ENCODE data around the gene HOXD9. TPM values are rescaled to one million over a fixed set of nuclear protein-coding genes. Genes with fewer than 3 reads are reported as not detected.

Gene HOXD9
- total RNA-seq, 1 donor from 2014 or later: 1.5 TPM

GRCh38 chr2:176169711-176170110 lies 47.2 kb downstream of the HOXD9 start:
- H3K27ac Mint-ChIP-seq: peak overlapping the region; percentile 6
- peaks cover 38% of the 10 kb centered on the region for H3K4me1 Mint-ChIP-seq (ENCODE audit: unreplicated experiment)
- peak overlapping the region; percentile 24 for H3K4me3 Mint-ChIP-seq
- H3K9me3 Mint-ChIP-seq: no peaks in the 10 kb centered on the region
- H3K36me3 Mint-ChIP-seq: peaks cover 24% of the 10 kb centered on the region
- no peak for DNase-seq (ENCODE audit: extremely low spot score, unreplicated experiment)
- no peak for TF ChIP-seq CTCF (conservative IDR thresholded peaks at IDR 0.05)
- H3K27me3 Mint-ChIP-seq: peaks cover 90% of the 10 kb centered on the region

- Mint-ChIP-seq H3K9me3 (no peaks in the 10 kb centered on the region), H3K4me3 (peak overlapping the region; percentile 83), H3K4me1 (ENCODE audit: unreplicated experiment) (peaks cover 39% of the 10 kb centered on the region), H3K36me3 (peaks cover 24% of the 10 kb centered on the region), H3K27ac (peak overlapping the region; percentile 75), H3K27me3 (peaks cover 90% of the 10 kb centered on the region)
- TF ChIP-seq CTCF (conservative IDR thresholded peaks at IDR 0.05): no peak
- no peak for DNase-seq (ENCODE audit: extremely low spot score, unreplicated experiment)
Observed at GRCh38 chr2:176170602-176171305, 48.2 kb downstream of the HOXD9 start.

- Mint-ChIP-seq H3K27ac (peak overlapping the region; percentile 75), H3K9me3 (no peaks in the 10 kb centered on the region), H3K36me3 (peaks cover 24% of the 10 kb centered on the region), H3K27me3 (peaks cover 90% of the 10 kb centered on the region), H3K4me1 (ENCODE audit: unreplicated experiment) (peaks cover 40% of the 10 kb centered on the region), H3K4me3 (peak overlapping the region; percentile 89)
- no peak for TF ChIP-seq CTCF (conservative IDR thresholded peaks at IDR 0.05)
- no peak for DNase-seq (ENCODE audit: extremely low spot score, unreplicated experiment)
Observed at GRCh38 chr2:176171351-176172006, 49.0 kb downstream of the HOXD9 start.

- peaks cover 21% of the 10 kb centered on the region for H3K36me3 Mint-ChIP-seq
Observed at GRCh38 chr2:176172007-176172894, 49.7 kb downstream of the HOXD9 start.

More at GRCh38 chr2:176172007-176172894, 49.7 kb downstream of the HOXD9 start:
- Mint-ChIP-seq H3K27me3 (peaks cover 90% of the 10 kb centered on the region), H3K4me1 (ENCODE audit: unreplicated experiment) (peaks cover 40% of the 10 kb centered on the region), H3K27ac (peak overlapping the region; percentile 69), H3K9me3 (no peaks in the 10 kb centered on the region), H3K4me3 (peak overlapping the region; percentile 89)
- TF ChIP-seq CTCF (conservative IDR thresholded peaks at IDR 0.05): no peak
- DNase-seq (ENCODE audit: extremely low spot score, unreplicated experiment): no peak
